Caco-2 (cell line): ENCODE data around the gene ANGEL2. TPM values are rescaled to one million over a fixed set of nuclear protein-coding genes. Genes with fewer than 3 reads are reported as not detected.

Experiments
- BruUV-seq: library from RNA; stranded (reverse); fragments of 400-500 nt; replicated peaks from 2 replicates; lab custom pipeline; 2021; lab: Mats Ljungman, UMichigan
- CTCF ChIA-PET: fragments of 300-600 bp; sonication (Branson Sonifier 250); formaldehyde crosslinking; loops from one replicate; lab custom pipeline; 2022; ENCODE audit warnings: antibody characterized with exemption; lab: Charles Lee
- POLR2A ChIA-PET: fragments of 300-600 bp; sonication (Branson Sonifier 250); formaldehyde crosslinking; loops from one replicate; lab custom pipeline; 2022; ENCODE audit warnings: antibody characterized with exemption; lab: Charles Lee
- DNase-seq, 2 experiments: peaks; one replicate each; pipeline versions ENCODE4 v3.0.0 to v3.0.0-alpha.2; 2020 to 2022
- H3K27me3 ChIP-seq: replicated peaks from 2 replicates; pipeline ENCODE4 v1.6.0; 2011; ENCODE audit warnings: low read length; ENCODE audit not compliant: control insufficient read depth, insufficient read depth
- H3K36me3 ChIP-seq: 2 replicates; pipeline ENCODE4 v1.5.1; 2011; ENCODE audit warnings: low read length; ENCODE audit not compliant: control insufficient read depth, insufficient read depth
- H3K4me1 ChIP-seq: fragments of 250-450 bp; sonication (Bioruptor Pico); 2 replicates; pipeline ENCODE4 v1.5.1; 2020; ENCODE audit warnings: mild to moderate bottlenecking
- H3K4me3 ChIP-seq: 2 replicates; pipeline ENCODE4 v1.5.1; 2011; ENCODE audit warnings: low read depth, mild to moderate bottlenecking, control low read depth, low read length
- H3K9me3 ChIP-seq: fragments of 250-450 bp; sonication (Bioruptor Pico); 2 replicates; pipeline ENCODE4 v1.5.1; 2020; ENCODE audit warnings: mild to moderate bottlenecking, moderate library complexity
- H3K27ac Mint-ChIP-seq: one replicate; pipeline ENCODE4 v1.8.0; 2022; ENCODE audit warnings: mixed read lengths; ENCODE audit not compliant: unreplicated experiment
- H3K27me3 Mint-ChIP-seq: one replicate; pipeline ENCODE4 v1.8.0; 2022; ENCODE audit warnings: mixed read lengths; ENCODE audit not compliant: insufficient read depth, unreplicated experiment
- H3K36me3 Mint-ChIP-seq: one replicate; pipeline ENCODE4 v1.8.0; 2022; ENCODE audit warnings: mild to moderate bottlenecking, mixed read lengths; ENCODE audit not compliant: insufficient read depth, unreplicated experiment
- H3K4me1 Mint-ChIP-seq: one replicate; pipeline ENCODE4 v1.8.0; 2022; ENCODE audit warnings: low read depth, mixed read lengths; ENCODE audit not compliant: unreplicated experiment
- H3K4me3 Mint-ChIP-seq: one replicate; pipeline ENCODE4 v1.8.0; 2022; ENCODE audit warnings: mild to moderate bottlenecking, moderate library complexity, mixed read lengths; ENCODE audit not compliant: unreplicated experiment
- H3K9me3 Mint-ChIP-seq: one replicate; pipeline ENCODE4 v1.8.0; 2022; ENCODE audit warnings: mixed read lengths; ENCODE audit not compliant: unreplicated experiment
- CTCF ChIP-seq, 2 experiments: fragments of 200-600 bp in 1 of 2; IDR thresholded peaks; 1 replicate in 1 of 2; 2 replicates in 1 of 2; pipeline versions ENCODE4 v1.5.1 to v1.8.0; 2011 to 2022; ENCODE audit warnings: antibody characterized with exemption in 1 of 2, control low read depth in 1 of 2, inconsistent platforms in 1 of 2, low read depth in 1 of 2, low read length in 1 of 2, mild to moderate bottlenecking in 1 of 2, moderate library complexity in 1 of 2; ENCODE audit not compliant: insufficient read depth in 1 of 2, severe bottlenecking in 1 of 2, unreplicated experiment in 1 of 2
- intact Hi-C: fragments of 100-400 bp; cut with micrococcal nuclease; formaldehyde crosslinking; loops from one replicate; pipeline ENCODE4 v1.10.0; 2022; ENCODE audit not compliant: unreplicated experiment
- total RNA-seq: library from RNA; stranded (reverse); gene quantifications from 2 replicates; pipeline ENCODE4 v1.2.3, GENCODE V29; 2022

ANGEL2 gene
- total RNA-seq, 1 experiment from 2014 or later, result 34.8 TPM

- no peak overlapping the region for H3K27ac Mint-ChIP-seq
- intact Hi-C loops, result no loop called here
- POLR2A ChIA-PET, result no interaction called here
- no peaks in the 10 kb centered on the region for H3K27me3 Mint-ChIP-seq
- TF ChIP-seq CTCF (IDR thresholded peaks at IDR 0.05; ENCODE audit: insufficient read depth in 1 of 2, low read depth in 1 of 2, low read length in 1 of 2, severe bottlenecking in 1 of 2, unreplicated experiment in 1 of 2), result no peak
- Histone ChIP-seq H3K27me3 (no peaks in the 10 kb centered on the region), H3K9me3 (no peaks in the 10 kb centered on the region), H3K36me3 (no peaks in the 10 kb centered on the region), H3K4me1 (no peaks in the 10 kb centered on the region), H3K4me3 (no peak overlapping the region)
- no TSS peak for BruUV-seq
- CTCF ChIA-PET, result interaction anchor here (0.7 kb wide), 1 partner anchor 45 kb away, joined by 3 read pairs; no protein-coding TSS in a partner anchor
- no peaks in the 10 kb centered on the region for H3K36me3 Mint-ChIP-seq
- no peak overlapping the region for H3K4me3 Mint-ChIP-seq
- H3K4me1 Mint-ChIP-seq, result no peaks in the 10 kb centered on the region
- DNase-seq, result no peak
- no peaks in the 10 kb centered on the region for H3K9me3 Mint-ChIP-seq
Observed at GRCh38 chr1:212958175-212958574, 57.5 kb downstream of the ANGEL2 start.

GRCh38 chr1:212957546-212957945 is 58.1 kb downstream of the ANGEL2 start:
- Histone ChIP-seq H3K9me3 (no peaks in the 10 kb centered on the region), H3K4me1 (no peaks in the 10 kb centered on the region), H3K27me3 (no peaks in the 10 kb centered on the region), H3K4me3 (no peak overlapping the region), H3K36me3 (no peaks in the 10 kb centered on the region)
- no peak for TF ChIP-seq CTCF (IDR thresholded peaks at IDR 0.05; ENCODE audit: insufficient read depth in 1 of 2, low read depth in 1 of 2, low read length in 1 of 2, severe bottlenecking in 1 of 2, unreplicated experiment in 1 of 2)
- CTCF ChIA-PET, result interaction anchor here (0.6 to 0.7 kb wide), 2 partner anchors 44 to 56 kb away, joined by 3 read pairs; no protein-coding TSS in a partner anchor
- no peaks in the 10 kb centered on the region for H3K4me1 Mint-ChIP-seq
- no peaks in the 10 kb centered on the region for H3K9me3 Mint-ChIP-seq
- no peaks in the 10 kb centered on the region for H3K27me3 Mint-ChIP-seq
- intact Hi-C loops, result no loop called here
- no peak for DNase-seq
- no TSS peak for BruUV-seq
- no peak overlapping the region for H3K4me3 Mint-ChIP-seq
- no peak overlapping the region for H3K27ac Mint-ChIP-seq
- POLR2A ChIA-PET, result no interaction called here
- H3K36me3 Mint-ChIP-seq, result no peaks in the 10 kb centered on the region

GRCh38 chr1:212955961-212956620 is 59.6 kb downstream of the ANGEL2 start:
- no peak for DNase-seq
- Mint-ChIP-seq H3K27me3 (peaks cover 4% of the 10 kb centered on the region), H3K4me3 (no peak overlapping the region), H3K27ac (no peak overlapping the region), H3K36me3 (no peaks in the 10 kb centered on the region), H3K9me3 (no peaks in the 10 kb centered on the region), H3K4me1 (no peaks in the 10 kb centered on the region)
- Histone ChIP-seq H3K36me3 (no peaks in the 10 kb centered on the region), H3K27me3 (no peaks in the 10 kb centered on the region), H3K9me3 (no peaks in the 10 kb centered on the region), H3K4me3 (no peak overlapping the region), H3K4me1 (no peaks in the 10 kb centered on the region)
- TF ChIP-seq CTCF (IDR thresholded peaks at IDR 0.05; ENCODE audit: insufficient read depth in 1 of 2, low read depth in 1 of 2, low read length in 1 of 2, severe bottlenecking in 1 of 2, unreplicated experiment in 1 of 2), result no peak
- POLR2A ChIA-PET, result no interaction called here
- intact Hi-C loops, result no loop called here
- CTCF ChIA-PET, result no interaction called here
- BruUV-seq, result no TSS peak
